Measurements from ENCODE around the gene NUP35. TPM values are rescaled to one million over a fixed set of nuclear protein-coding genes. Genes with fewer than 3 reads are reported as not detected.
"Not testable (repeated sequence)": the region's sequence is repeated elsewhere in the genome, so short reads cannot be mapped to it uniquely, and the experiment has no call there.

NUP35 gene
- total RNA-seq, 3 donors from 2014 or later (not counting 1 experiment from before 2014, with no cell fraction given), result 10.5 to 14.0 (median 12.7) TPM

DNA sequence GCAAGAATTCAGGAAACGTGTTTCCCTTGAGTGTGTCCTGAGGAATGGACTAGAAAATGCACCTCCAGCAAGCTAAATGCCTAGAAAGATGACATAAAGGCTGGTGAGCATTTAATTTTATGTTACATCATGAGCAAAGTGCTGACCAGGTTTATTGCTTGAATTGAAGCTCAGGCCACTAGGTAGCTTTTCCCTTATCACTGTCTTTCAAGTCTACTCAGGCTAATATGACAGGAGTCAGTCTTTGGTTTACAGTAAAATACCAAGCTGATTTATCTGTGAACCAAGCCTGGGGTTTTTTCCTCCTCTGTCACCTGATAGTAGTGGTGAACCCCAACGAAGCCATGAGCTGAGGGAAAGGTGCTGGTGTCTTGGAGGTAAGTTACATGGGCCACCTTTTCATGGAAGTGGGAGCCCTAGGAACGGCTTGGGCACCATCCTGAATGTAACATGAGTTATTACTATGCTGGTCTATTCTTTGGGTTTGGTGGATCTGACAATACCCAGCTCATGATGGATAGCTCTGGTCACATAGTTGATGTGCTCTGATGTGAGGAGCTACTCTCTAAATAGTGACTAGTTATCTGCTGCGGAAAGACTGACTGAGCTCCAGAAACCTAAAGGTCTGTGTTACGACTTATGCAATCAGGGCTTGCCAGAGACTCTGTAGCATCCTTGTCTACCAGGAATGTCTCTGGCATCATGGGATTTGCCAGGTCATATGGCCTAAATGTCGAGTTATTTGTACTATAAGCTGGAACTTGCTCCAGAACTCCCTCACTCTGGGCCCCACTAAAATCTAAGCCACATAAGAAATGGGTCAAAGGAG is 39.8 kb downstream of the NUP35 start:
- TF ChIP-seq, protein P1, sequence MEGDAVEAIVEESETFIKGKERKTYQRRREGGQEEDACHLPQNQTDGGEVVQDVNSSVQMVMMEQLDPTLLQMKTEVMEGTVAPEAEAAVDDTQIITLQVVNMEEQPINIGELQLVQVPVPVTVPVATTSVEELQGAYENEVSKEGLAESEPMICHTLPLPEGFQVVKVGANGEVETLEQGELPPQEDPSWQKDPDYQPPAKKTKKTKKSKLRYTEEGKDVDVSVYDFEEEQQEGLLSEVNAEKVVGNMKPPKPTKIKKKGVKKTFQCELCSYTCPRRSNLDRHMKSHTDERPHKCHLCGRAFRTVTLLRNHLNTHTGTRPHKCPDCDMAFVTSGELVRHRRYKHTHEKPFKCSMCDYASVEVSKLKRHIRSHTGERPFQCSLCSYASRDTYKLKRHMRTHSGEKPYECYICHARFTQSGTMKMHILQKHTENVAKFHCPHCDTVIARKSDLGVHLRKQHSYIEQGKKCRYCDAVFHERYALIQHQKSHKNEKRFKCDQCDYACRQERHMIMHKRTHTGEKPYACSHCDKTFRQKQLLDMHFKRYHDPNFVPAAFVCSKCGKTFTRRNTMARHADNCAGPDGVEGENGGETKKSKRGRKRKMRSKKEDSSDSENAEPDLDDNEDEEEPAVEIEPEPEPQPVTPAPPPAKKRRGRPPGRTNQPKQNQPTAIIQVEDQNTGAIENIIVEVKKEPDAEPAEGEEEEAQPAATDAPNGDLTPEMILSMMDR (IDR thresholded peaks at IDR 0.05), result no peak
- H3K9me3 ChIP-seq (ENCODE audit: control insufficient read depth, insufficient read depth, low read length), result no peaks in the 10 kb centered on the region
- Mint-ChIP-seq H3K36me3 (peaks cover 14% of the 10 kb centered on the region), H3K27me3 (ENCODE audit: low read depth in 2 of 2) (no peaks in the 10 kb centered on the region), H3K4me3 (no peak overlapping the region), H3K9me3 (peaks cover 0 to 4% of the 10 kb centered on the region in 2 donors), H3K4me1 (peaks cover 0 to 10% of the 10 kb centered on the region in 2 donors), H3K27ac (no peak overlapping the region)
- H3K36me3 ChIP-seq (ENCODE audit: control insufficient read depth, insufficient read depth, low read length), result peaks cover 30% of the 10 kb centered on the region
- H3K27me3 ChIP-seq (ENCODE audit: control insufficient read depth, insufficient read depth, low read length), result no peaks in the 10 kb centered on the region
- WGBS (ENCODE audit: insufficient coverage), result 82% methylated on average over 6 of the region's 6 CpGs
- no peak for DNase-seq
- no peak overlapping the region for H3K4me3 ChIP-seq (ENCODE audit: low read length)
- H3K4me1 ChIP-seq (ENCODE audit: control insufficient read depth, insufficient read depth, low read length), result no peaks in the 10 kb centered on the region
- intact Hi-C loops (cut with micrococcal nuclease), result no loop called here
- H3K27ac ChIP-seq (ENCODE audit: low read length), result no peak overlapping the region
- no peak for ATAC-seq

DNA sequence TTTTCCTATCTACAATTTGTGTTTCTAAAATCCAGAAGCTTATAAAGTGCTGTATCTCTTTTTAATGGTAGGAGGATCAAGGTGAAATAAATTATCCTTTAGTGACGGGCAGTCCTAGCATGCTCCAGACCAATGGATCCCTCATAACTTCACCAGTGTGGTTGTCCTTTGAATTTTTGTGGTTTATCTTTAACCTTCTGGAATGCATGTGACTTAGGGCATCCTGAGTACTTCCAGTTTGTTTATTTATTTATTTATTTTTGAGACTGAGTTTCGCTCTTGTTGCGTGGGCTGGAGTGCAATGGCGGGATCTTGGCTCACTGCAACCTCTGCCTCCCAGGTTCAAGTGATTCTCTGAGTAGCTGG is 40.4 kb downstream of the NUP35 start:
- TF ChIP-seq, protein P1 (IDR thresholded peaks at IDR 0.05), result no peak
- Histone ChIP-seq H3K4me3 (ENCODE audit: low read length) (no peak overlapping the region), H3K27me3 (ENCODE audit: control insufficient read depth, insufficient read depth, low read length) (no peaks in the 10 kb centered on the region), H3K4me1 (ENCODE audit: control insufficient read depth, insufficient read depth, low read length) (no peaks in the 10 kb centered on the region), H3K27ac (ENCODE audit: low read length) (no peak overlapping the region), H3K9me3 (ENCODE audit: control insufficient read depth, insufficient read depth, low read length) (no peaks in the 10 kb centered on the region), H3K36me3 (ENCODE audit: control insufficient read depth, insufficient read depth, low read length) (peaks cover 27% of the 10 kb centered on the region)
- peaks cover 14% of the 10 kb centered on the region for H3K36me3 Mint-ChIP-seq
- peaks cover under 1 to 11% of the 10 kb centered on the region in 2 donors for H3K4me1 Mint-ChIP-seq
- H3K9me3 Mint-ChIP-seq, result peaks cover 0 to 4% of the 10 kb centered on the region in 2 donors
- H3K27ac Mint-ChIP-seq, result no peak overlapping the region
- intact Hi-C loops (cut with micrococcal nuclease), result no loop called here
- DNase-seq (no peak), ATAC-seq (no peak)
- H3K27me3 Mint-ChIP-seq (ENCODE audit: low read depth in 2 of 2), result no peaks in the 10 kb centered on the region
- 98% methylated on average over 4 of the region's 4 CpGs for WGBS (ENCODE audit: insufficient coverage)
- no peak overlapping the region for H3K4me3 Mint-ChIP-seq

DNA sequence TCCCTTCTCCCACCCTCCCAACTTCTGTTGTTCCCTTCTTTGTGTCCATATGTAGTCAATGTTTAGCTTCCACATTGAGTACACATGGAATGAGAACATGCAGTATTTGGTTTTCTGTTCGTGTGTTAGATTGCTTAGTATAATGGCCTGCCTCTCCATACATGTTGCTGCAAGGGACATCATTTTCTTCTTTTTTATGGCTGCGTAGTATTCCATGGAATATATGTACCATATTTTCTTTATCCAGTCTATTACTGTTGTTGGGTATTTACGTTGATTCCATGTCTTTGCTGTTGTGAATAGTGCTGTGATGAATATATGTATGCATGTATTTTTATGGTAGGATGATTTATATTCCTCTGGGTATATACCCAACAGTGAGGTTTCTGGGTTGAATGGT is 42.0 kb downstream of the NUP35 start:
- no peak overlapping the region for H3K27ac ChIP-seq (ENCODE audit: low read length)
- Mint-ChIP-seq H3K27ac (no peak overlapping the region), H3K36me3 (peaks cover 11% of the 10 kb centered on the region), H3K4me3 (no peak overlapping the region), H3K27me3 (ENCODE audit: low read depth in 2 of 2) (no peaks in the 10 kb centered on the region), H3K9me3 (peaks cover 0 to 4% of the 10 kb centered on the region in 2 donors), H3K4me1 (peaks cover 11 to 18% of the 10 kb centered on the region in 2 donors)
- intact Hi-C loops (cut with micrococcal nuclease), result no loop called here
- H3K4me1 ChIP-seq (ENCODE audit: control insufficient read depth, insufficient read depth, low read length), result no peaks in the 10 kb centered on the region
- no peak overlapping the region for H3K4me3 ChIP-seq (ENCODE audit: low read length)
- TF ChIP-seq, protein P1 (IDR thresholded peaks at IDR 0.05), result no peak
- H3K36me3 ChIP-seq (ENCODE audit: control insufficient read depth, insufficient read depth, low read length), result peaks cover 18% of the 10 kb centered on the region
- H3K9me3 ChIP-seq (ENCODE audit: control insufficient read depth, insufficient read depth, low read length), result no peaks in the 10 kb centered on the region
- no peaks in the 10 kb centered on the region for H3K27me3 ChIP-seq (ENCODE audit: control insufficient read depth, insufficient read depth, low read length)
- WGBS (ENCODE audit: insufficient coverage), result 98% methylated on average over 2 of the region's 3 CpGs
- DNase-seq (no peak), ATAC-seq (no peak)

DNA sequence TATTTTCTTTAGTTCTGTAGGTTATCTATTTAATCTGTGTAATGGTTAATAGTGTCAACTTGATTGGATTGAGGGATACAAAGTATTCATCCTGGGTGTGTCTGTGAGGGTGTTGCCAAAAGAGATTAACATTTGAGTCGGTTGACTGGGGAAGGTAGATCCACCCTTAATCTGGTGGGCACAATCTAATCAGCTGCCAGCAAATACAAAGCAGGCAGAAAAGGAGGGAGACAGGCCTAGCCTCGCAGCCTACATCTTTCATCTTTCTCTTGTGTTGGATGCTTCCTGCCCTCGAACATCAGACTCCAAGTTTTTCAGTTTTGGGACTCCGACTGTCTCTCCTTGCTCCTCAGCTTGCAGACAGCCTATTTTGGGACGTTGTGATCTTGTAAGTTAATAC is 42.7 kb downstream of the NUP35 start:
- H3K36me3 Mint-ChIP-seq; intact Hi-C loops (cut with micrococcal nuclease); H3K27ac Mint-ChIP-seq: not testable (repeated sequence)

More for the DNA sequence above, 42.7 kb downstream of the NUP35 start:
- H3K27me3 Mint-ChIP-seq (ENCODE audit: low read depth in 2 of 2); H3K27me3 ChIP-seq (ENCODE audit: control insufficient read depth, insufficient read depth, low read length); H3K4me1 ChIP-seq (ENCODE audit: control insufficient read depth, insufficient read depth, low read length); H3K9me3 Mint-ChIP-seq; H3K9me3 ChIP-seq (ENCODE audit: control insufficient read depth, insufficient read depth, low read length); H3K27ac ChIP-seq (ENCODE audit: low read length); ATAC-seq; H3K4me3 Mint-ChIP-seq; DNase-seq; H3K4me3 ChIP-seq (ENCODE audit: low read length): not testable (repeated sequence)
- H3K4me1 Mint-ChIP-seq, result peaks cover 13 to 20% of the 10 kb centered on the region in 2 donors
- WGBS (ENCODE audit: insufficient coverage), result 100% methylated on average over 3 of the region's 5 CpGs
- H3K36me3 ChIP-seq (ENCODE audit: control insufficient read depth, insufficient read depth, low read length), result peaks cover 13% of the 10 kb centered on the region
